ENCODE data around the gene CMTR1.

DNA sequence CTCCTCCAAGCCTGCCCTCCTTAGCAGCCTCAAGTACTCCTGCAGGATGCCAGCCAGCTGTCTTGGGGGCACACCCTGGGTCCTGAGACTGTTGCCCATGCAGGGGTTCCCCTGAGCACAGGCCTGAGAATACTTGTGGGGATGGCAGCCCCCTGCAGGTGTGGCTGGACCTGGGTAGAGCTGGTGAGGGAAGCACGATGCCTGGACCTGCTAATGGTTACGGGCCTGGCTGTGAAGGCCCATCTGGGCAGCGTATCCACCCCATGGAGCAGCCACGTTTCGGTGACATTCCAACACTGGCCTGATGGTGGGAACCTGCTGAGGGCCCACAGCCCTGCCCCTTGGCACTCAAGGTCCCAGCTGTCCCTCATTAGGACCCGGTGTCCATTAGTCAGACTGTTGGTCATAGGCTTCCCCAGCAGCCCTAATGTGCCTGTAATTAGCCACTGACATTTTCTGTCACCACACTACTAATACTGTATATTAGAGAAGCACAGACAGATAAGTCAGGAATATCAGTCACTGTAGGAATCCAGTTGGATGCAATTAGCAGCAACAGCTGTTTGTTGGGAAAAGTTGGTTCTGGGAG is 46.3 kb downstream of the CMTR1 start:
- no peak for TF ChIP-seq CTCF (IDR thresholded peaks at IDR 0.05)
- no peak for TF ChIP-seq ZFX (IDR thresholded peaks at IDR 0.05; ENCODE audit: borderline replicate concordance)

Measured in 22Rv1 (cell line).